Measurements from ENCODE around the gene ECM1. TPM values are rescaled to one million over a fixed set of nuclear protein-coding genes. Genes with fewer than 3 reads are reported as not detected.

ECM1 gene
- total RNA-seq, 1 donor from 2014 or later = 2.8 TPM

DNA sequence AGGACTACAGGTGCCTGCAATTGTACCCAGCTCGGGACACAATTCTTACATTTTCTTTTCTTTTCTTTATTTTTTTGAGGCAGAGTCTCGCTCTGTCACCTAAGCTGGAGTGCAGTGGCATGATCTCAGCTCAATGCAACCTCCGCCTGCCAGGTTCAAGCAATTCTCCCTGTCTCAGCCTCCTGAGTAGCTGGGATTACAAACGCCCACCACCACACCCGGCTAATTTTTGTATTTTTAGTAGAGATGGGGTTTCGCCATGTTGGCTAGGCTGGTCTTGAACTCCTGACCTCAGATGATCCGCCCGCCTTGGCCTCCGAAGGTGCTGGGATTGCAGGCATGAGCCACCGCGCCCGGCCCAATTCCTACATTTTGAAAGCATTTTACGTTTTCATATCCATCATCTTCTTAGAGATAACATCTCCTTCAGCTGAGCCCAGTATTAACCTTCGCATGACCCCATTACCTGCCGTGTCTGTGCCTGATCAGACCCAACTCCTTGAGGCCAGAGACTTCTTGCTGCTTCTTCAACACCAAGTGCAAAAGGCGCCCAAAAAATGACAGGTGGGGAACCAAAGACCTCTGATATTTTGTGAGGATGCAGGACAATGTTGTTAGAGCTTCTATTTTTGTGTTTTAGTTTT is 38.5 kb downstream of the ECM1 start:
- Mint-ChIP-seq H3K27me3 (ENCODE audit: unreplicated experiment) (peaks cover 10% of the 10 kb centered on the region), H3K4me1 (ENCODE audit: low read depth, unreplicated experiment) (no peaks in the 10 kb centered on the region), H3K4me3 (ENCODE audit: unreplicated experiment) (no peak overlapping the region), H3K27ac (ENCODE audit: unreplicated experiment) (no peak overlapping the region), H3K9me3 (ENCODE audit: unreplicated experiment) (peaks cover 5% of the 10 kb centered on the region), H3K36me3 (ENCODE audit: unreplicated experiment) (no peaks in the 10 kb centered on the region)
- DNase-seq = no peak
- TF ChIP-seq, protein P1, sequence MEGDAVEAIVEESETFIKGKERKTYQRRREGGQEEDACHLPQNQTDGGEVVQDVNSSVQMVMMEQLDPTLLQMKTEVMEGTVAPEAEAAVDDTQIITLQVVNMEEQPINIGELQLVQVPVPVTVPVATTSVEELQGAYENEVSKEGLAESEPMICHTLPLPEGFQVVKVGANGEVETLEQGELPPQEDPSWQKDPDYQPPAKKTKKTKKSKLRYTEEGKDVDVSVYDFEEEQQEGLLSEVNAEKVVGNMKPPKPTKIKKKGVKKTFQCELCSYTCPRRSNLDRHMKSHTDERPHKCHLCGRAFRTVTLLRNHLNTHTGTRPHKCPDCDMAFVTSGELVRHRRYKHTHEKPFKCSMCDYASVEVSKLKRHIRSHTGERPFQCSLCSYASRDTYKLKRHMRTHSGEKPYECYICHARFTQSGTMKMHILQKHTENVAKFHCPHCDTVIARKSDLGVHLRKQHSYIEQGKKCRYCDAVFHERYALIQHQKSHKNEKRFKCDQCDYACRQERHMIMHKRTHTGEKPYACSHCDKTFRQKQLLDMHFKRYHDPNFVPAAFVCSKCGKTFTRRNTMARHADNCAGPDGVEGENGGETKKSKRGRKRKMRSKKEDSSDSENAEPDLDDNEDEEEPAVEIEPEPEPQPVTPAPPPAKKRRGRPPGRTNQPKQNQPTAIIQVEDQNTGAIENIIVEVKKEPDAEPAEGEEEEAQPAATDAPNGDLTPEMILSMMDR (IDR thresholded peaks at IDR 0.05; ENCODE audit: partially characterized antibody, unreplicated experiment) = no peak

DNA sequence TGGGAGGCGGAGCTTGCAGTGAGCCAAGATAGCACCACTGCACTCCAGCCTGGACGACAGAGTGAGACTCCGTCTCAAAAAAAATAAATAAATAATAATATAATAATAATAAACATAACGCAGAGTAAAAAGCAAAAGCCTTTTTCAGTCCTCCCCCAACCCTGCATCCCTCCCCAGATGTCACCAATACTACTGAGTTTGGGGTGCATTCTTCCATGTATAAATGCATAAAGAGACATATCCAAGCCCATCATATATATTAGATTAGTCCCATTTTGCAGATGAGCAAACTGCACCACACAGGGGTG is 40.4 kb downstream of the ECM1 start:
- no peak for DNase-seq
- Mint-ChIP-seq H3K36me3 (ENCODE audit: unreplicated experiment) (no peaks in the 10 kb centered on the region), H3K4me1 (ENCODE audit: low read depth, unreplicated experiment) (no peaks in the 10 kb centered on the region), H3K9me3 (ENCODE audit: unreplicated experiment) (peaks cover 3% of the 10 kb centered on the region), H3K27ac (ENCODE audit: unreplicated experiment) (no peak overlapping the region), H3K4me3 (ENCODE audit: unreplicated experiment) (peak overlapping the region; percentile 85), H3K27me3 (ENCODE audit: unreplicated experiment) (peaks cover 10% of the 10 kb centered on the region)
- TF ChIP-seq, protein P1 (IDR thresholded peaks at IDR 0.05; ENCODE audit: partially characterized antibody, unreplicated experiment) = no peak

DNA sequence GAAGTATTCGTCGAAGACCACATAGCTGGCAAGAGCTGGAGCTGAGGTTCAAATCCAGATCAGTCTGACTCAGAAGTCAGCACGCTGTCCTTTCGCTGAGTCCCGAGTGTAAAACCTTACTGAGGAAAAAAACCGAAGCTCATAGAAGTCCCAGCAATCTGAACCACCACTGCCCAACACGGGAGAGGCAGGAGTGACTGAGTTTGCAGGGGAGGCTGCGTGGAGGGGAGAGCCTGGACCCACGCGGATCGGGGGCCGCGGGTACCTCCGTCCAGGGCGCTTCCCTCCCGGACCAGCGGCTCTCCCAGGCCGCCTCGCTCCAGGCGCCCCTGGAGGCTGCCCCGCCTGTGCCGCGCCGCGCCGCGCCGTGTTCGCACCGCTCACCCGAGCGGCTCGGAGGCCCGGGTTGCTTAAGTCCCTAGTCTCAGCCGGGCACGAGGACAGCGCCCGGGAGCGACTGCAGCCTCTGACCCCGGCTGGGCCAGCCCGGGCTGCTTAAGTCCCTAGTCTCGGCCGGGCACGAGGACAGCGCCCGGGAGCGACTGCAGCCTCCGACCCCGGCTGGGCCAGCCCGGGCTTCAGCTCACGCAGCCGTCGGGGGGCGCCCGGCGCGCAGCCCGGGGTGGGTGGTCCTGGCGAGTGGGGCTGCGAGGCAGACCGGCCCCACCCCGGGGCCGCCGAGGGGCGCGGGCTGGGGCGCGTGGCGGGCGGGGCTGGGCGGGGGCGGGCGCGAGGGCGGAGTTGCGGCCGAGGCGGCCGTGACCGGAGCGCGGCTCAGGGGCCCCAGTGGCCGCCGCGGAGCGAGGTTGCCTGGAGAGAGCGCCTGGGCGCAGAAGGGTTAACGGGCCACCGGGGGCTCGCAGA is 41.0 kb downstream of the ECM1 start, which contains the start of gene ADAMTSL4:
Gene ADAMTSL4, plus strand, starts transcription at position 777 of the 864 bp plus-strand sequence. CDS start 2,881 bp downstream, outside the sequence.
- Mint-ChIP-seq H3K9me3 (ENCODE audit: unreplicated experiment) (peaks cover 3% of the 10 kb centered on the region), H3K27ac (ENCODE audit: unreplicated experiment) (no peak within 1 kb of the TSS), H3K27me3 (ENCODE audit: unreplicated experiment) (peaks cover 10% of the 10 kb centered on the region), H3K36me3 (ENCODE audit: unreplicated experiment) (no peaks in the 10 kb centered on the region), H3K4me3 (ENCODE audit: unreplicated experiment) (peak within 1 kb of the TSS; percentile 85), H3K4me1 (ENCODE audit: low read depth, unreplicated experiment) (no peaks in the 10 kb centered on the region)
- TF ChIP-seq, protein P1 (IDR thresholded peaks at IDR 0.05; ENCODE audit: partially characterized antibody, unreplicated experiment) = no peak
- DNase-seq = peak; percentile 67

DNA sequence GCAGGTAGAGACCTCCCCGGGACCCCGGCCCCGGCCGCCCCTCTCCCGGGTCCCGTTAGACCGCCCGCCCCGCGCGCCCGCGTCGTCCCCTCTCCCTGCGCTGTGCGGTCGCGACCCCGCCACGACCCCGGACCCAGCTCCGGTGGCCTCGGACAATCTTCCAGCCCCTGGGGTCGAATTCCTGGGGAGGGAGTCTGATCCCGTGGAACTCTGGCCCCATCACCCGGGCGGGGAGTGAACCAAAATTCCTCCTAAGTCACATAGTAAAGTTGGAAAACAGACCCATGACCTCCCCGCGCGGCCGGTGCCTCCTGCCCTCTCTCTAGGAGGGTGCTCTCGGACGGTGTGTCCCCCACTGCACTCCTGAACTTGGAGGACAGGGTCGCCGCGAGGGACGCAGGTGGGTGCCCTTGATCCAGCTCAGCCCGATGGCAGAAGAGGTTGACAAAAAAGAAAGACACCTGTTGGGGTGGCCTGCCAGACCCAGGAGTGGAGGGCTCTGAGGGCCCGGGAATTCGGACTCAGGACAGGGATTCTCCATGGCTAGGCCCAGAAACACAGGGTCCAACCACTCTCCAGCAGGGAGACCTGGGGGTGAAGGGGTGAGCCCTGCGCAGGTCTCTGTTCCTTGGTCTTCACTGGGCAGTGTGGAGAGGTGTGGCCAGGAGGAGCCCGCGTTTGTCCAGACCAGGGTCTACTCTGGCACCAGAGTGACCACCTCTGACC is 41.8 kb downstream of the ECM1 start:
- peak overlapping the region; percentile 74 for H3K4me3 Mint-ChIP-seq (ENCODE audit: unreplicated experiment)
- no peaks in the 10 kb centered on the region for H3K36me3 Mint-ChIP-seq (ENCODE audit: unreplicated experiment)
- H3K27me3 Mint-ChIP-seq (ENCODE audit: unreplicated experiment) = peaks cover 10% of the 10 kb centered on the region
- H3K9me3 Mint-ChIP-seq (ENCODE audit: unreplicated experiment) = peaks cover 3% of the 10 kb centered on the region
- peak; percentile 17 for DNase-seq
- TF ChIP-seq, protein P1 (IDR thresholded peaks at IDR 0.05; ENCODE audit: partially characterized antibody, unreplicated experiment) = no peak
- H3K27ac Mint-ChIP-seq (ENCODE audit: unreplicated experiment) = no peak overlapping the region
- no peaks in the 10 kb centered on the region for H3K4me1 Mint-ChIP-seq (ENCODE audit: low read depth, unreplicated experiment)

Measured in glutamatergic neuron (in vitro differentiated cells).